Tibial nerve (tissue), 4 donors: ENCODE results near the gene PEDS1. TPM values are rescaled to one million over a fixed set of nuclear protein-coding genes. Genes with fewer than 3 reads are reported as not detected.

Experiments
- DNase-seq, 2 donors: peaks; one replicate each; pipeline ENCODE4 v3.0.0-alpha.2; 2019; ENCODE audit warnings: low spot score in 2 of 2
- H3K27ac ChIP-seq, 4 donors: fragments of 200-600 bp; sonication (generic) in 3 of 4; one replicate each; pipeline ENCODE4 v1.5.1; 2017 to 2019; ENCODE audit warnings: mild to moderate bottlenecking in 1 of 4
- H3K27me3 ChIP-seq, 2 donors: fragments of 200-600 bp; sonication (generic) in 1 of 2; one replicate each; pipeline versions ENCODE4 v1.5.1 to v1.6.0; 2017 to 2019
- H3K36me3 ChIP-seq, 3 donors: fragments of 200-600 bp; sonication (generic); one replicate each; pipeline ENCODE4 v1.5.1; 2018 to 2019
- H3K4me1 ChIP-seq, 4 donors: fragments of 200-600 bp; sonication (generic) in 3 of 4; one replicate each; pipeline ENCODE4 v1.5.1; 2017 to 2019
- H3K4me3 ChIP-seq, 4 donors: fragments of 200-600 bp; sonication (generic) in 3 of 4; one replicate each; pipeline ENCODE4 v1.5.1; 2017 to 2019; ENCODE audit warnings: mild to moderate bottlenecking in 1 of 4, moderate library complexity in 1 of 4
- H3K9me3 ChIP-seq, 4 donors: fragments of 200-600 bp; sonication (generic) in 3 of 4; one replicate each; pipeline ENCODE4 v1.5.1; 2017 to 2019
- EP300 ChIP-seq, 2 donors: sonication (generic); formaldehyde crosslinking; IDR thresholded peaks; one replicate each; pipeline ENCODE4 v1.6.1; 2017; ENCODE audit warnings: antibody characterized with exemption in 2 of 2, mild to moderate bottlenecking in 1 of 2
- POLR2A ChIP-seq, 2 donors: fragments of 450-650 bp; IDR thresholded peaks; one replicate each; pipeline ENCODE4 v1.6.1; 2017; ENCODE audit warnings: antibody characterized with exemption in 2 of 2, mild to moderate bottlenecking in 2 of 2, moderate library complexity in 2 of 2
- WGBS, 2 donors: methylation state at CpG; one replicate each; pipeline ENCODE4 v1.1.5; 2018; 5-methylcytosine and 5-hydroxymethylcytosine counted together
- total RNA-seq, 4 donors: library from RNA; depleted of rRNA; stranded (reverse); fragments of >200 nt; gene quantifications; one replicate each; pipeline ENCODE4 v1.1.0, GENCODE V29; 2016
- TF ChIP-seq, protein P1 (sequence below), 5 experiments: fragments of 200-600 bp in 3 of 5; fragments of 450-650 bp in 2 of 5; sonication (generic) in 3 of 5; IDR thresholded peaks; one replicate each; pipeline ENCODE4 v1.5.1; 2016 to 2019; ENCODE audit warnings: antibody characterized with exemption in 5 of 5, mild to moderate bottlenecking in 3 of 5, moderate library complexity in 2 of 5

The PEDS1 gene
- total RNA-seq, 4 donors from 2014 or later: 26.4 to 36.7 (median 35.5) TPM

GRCh38 chr20:50153153-50153499, 397 bp downstream of the PEDS1 start:
- no peak for DNase-seq
- no peaks in the 10 kb centered on the region for H3K9me3 ChIP-seq
- no peaks in the 10 kb centered on the region for H3K27me3 ChIP-seq
- H3K4me1 ChIP-seq: peaks cover 0 to 53% (median 23%) of the 10 kb centered on the region in 4 donors
- peaks cover 0 to 12% (median 0%) of the 10 kb centered on the region in 3 donors for H3K36me3 ChIP-seq
- WGBS, 2 donors: 0 to 1% methylated on average over 11 to 12 of the region's 18 CpGs
- H3K4me3 ChIP-seq: peak overlapping the region; percentile 64 to 100 (median 98)
- peak overlapping the region; percentile 70 to 96 (median 94) for H3K27ac ChIP-seq
- TF ChIP-seq POLR2A (IDR thresholded peaks at IDR 0.05) (no peak), EP300 (IDR thresholded peaks at IDR 0.05) (no peak)
- TF ChIP-seq, protein P1, sequence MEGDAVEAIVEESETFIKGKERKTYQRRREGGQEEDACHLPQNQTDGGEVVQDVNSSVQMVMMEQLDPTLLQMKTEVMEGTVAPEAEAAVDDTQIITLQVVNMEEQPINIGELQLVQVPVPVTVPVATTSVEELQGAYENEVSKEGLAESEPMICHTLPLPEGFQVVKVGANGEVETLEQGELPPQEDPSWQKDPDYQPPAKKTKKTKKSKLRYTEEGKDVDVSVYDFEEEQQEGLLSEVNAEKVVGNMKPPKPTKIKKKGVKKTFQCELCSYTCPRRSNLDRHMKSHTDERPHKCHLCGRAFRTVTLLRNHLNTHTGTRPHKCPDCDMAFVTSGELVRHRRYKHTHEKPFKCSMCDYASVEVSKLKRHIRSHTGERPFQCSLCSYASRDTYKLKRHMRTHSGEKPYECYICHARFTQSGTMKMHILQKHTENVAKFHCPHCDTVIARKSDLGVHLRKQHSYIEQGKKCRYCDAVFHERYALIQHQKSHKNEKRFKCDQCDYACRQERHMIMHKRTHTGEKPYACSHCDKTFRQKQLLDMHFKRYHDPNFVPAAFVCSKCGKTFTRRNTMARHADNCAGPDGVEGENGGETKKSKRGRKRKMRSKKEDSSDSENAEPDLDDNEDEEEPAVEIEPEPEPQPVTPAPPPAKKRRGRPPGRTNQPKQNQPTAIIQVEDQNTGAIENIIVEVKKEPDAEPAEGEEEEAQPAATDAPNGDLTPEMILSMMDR (IDR thresholded peaks at IDR 0.05): no peak

- no peak for DNase-seq
- 7 to 16% methylated on average over 4 of the region's 4 CpGs for WGBS, 2 donors
- H3K4me1 ChIP-seq: peaks cover 0 to 57% (median 23%) of the 10 kb centered on the region in 4 donors
- no peak for TF ChIP-seq POLR2A (IDR thresholded peaks at IDR 0.05)
- TF ChIP-seq, protein P1 (IDR thresholded peaks at IDR 0.05): no peak
- peak in 1 of 2 donors; percentile 7 for TF ChIP-seq EP300 (IDR thresholded peaks at IDR 0.05)
- H3K4me3 ChIP-seq: peak overlapping the region; percentile 64 to 100 (median 98)
- peaks cover 0 to 15% (median 0%) of the 10 kb centered on the region in 3 donors for H3K36me3 ChIP-seq
- no peaks in the 10 kb centered on the region for H3K27me3 ChIP-seq
- peak overlapping the region; percentile 70 to 96 (median 94) for H3K27ac ChIP-seq
- no peaks in the 10 kb centered on the region for H3K9me3 ChIP-seq
These were observed 950 bp downstream of the PEDS1 start for GRCh38 chr20:50152394-50153152.

GRCh38 chr20:50151034-50151743, 2.3 kb downstream of the PEDS1 start:
- no peaks in the 10 kb centered on the region for H3K27me3 ChIP-seq
- H3K27ac ChIP-seq: peak overlapping the region in 2 of 4 donors; percentile 94 to 96
- no peak for DNase-seq
- H3K4me1 ChIP-seq: peaks cover 0 to 71% (median 34%) of the 10 kb centered on the region in 4 donors
- H3K9me3 ChIP-seq: no peaks in the 10 kb centered on the region
- H3K4me3 ChIP-seq: peak overlapping the region in 1 of 4 donors; percentile 100
- 76 to 79% methylated on average over 10 of the region's 10 CpGs for WGBS, 2 donors
- peaks cover 0 to 15% (median 0%) of the 10 kb centered on the region in 3 donors for H3K36me3 ChIP-seq
- TF ChIP-seq, protein P1 (IDR thresholded peaks at IDR 0.05): no peak
- TF ChIP-seq POLR2A (IDR thresholded peaks at IDR 0.05) (no peak), EP300 (IDR thresholded peaks at IDR 0.05) (no peak)

DNA sequence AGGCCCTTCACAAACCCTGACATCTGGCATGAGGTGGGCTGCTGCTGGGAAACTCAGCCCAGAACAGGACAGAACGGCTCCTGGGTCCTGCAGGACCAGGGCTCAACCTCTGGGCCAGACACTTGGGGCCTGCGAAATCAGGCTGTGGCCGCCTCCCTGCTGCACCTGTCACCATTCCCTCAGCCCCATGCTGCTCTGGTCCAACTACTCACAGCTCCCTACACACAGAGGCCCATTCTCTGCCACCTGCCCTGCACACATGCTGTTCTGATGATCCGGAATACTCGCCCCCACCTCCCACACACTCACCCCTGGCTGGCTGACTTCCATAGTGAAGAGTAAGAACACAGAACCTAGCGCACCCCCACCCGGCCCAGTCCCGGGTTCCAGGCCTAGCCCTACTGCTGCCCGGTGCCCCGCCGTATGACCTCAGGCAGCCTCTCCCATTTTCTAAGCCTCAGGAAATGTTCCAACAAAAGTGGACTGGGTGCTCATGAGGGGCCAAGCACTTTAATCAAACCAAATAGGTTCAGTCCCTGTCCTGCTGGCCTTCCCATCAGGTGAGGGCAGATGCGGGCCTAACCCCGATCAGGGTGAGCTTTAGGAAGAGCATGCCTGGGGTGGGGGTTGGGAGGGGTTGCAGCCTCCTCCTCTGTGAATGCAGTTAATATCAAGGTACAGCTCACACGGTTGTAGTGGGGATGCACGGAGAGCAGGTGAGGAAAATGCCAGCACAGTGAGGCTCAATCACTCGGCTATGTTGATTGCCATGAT, 3.9 kb downstream of the PEDS1 start:
- H3K27ac ChIP-seq: peak overlapping the region in 2 of 4 donors; percentile 58 to 96
- peaks cover 0 to 15% (median 0%) of the 10 kb centered on the region in 3 donors for H3K36me3 ChIP-seq
- 62 to 71% methylated on average over 14 to 16 of the region's 16 CpGs for WGBS, 2 donors
- H3K4me1 ChIP-seq: peaks cover 0 to 81% (median 36%) of the 10 kb centered on the region in 4 donors
- no peak for TF ChIP-seq POLR2A (IDR thresholded peaks at IDR 0.05)
- no peak for TF ChIP-seq EP300 (IDR thresholded peaks at IDR 0.05)
- TF ChIP-seq, protein P1 (IDR thresholded peaks at IDR 0.05): no peak
- no peaks in the 10 kb centered on the region for H3K9me3 ChIP-seq
- H3K27me3 ChIP-seq: no peaks in the 10 kb centered on the region
- H3K4me3 ChIP-seq: no peak overlapping the region
- DNase-seq: no peak
